ENCODE data around the gene ATP10A. TPM values are rescaled to one million over a fixed set of nuclear protein-coding genes. Genes with fewer than 3 reads are reported as not detected.

The ATP10A gene
- total RNA-seq, 1 donor from 2014 or later = 6.8 TPM

GRCh38 chr15:25728816-25729215 is 134.3 kb downstream of the ATP10A start:
- H3K36me3 Mint-ChIP-seq (ENCODE audit: low read depth) = peaks cover 2% of the 10 kb centered on the region
- no peak overlapping the region for H3K27ac Mint-ChIP-seq (ENCODE audit: unreplicated experiment)
- H3K9me3 Mint-ChIP-seq = no peaks in the 10 kb centered on the region
- TF ChIP-seq CTCF (conservative IDR thresholded peaks at IDR 0.05) = no peak
- H3K27me3 Mint-ChIP-seq (ENCODE audit: low read depth) = no peaks in the 10 kb centered on the region
- H3K4me1 Mint-ChIP-seq = peaks cover 4% of the 10 kb centered on the region
- H3K4me3 Mint-ChIP-seq = no peak overlapping the region
- no peak for DNase-seq (ENCODE audit: low read depth, low spot score)

GRCh38 chr15:25727867-25728600 is 135.1 kb downstream of the ATP10A start:
- Mint-ChIP-seq H3K27ac (ENCODE audit: unreplicated experiment) (peak overlapping the region; percentile 24), H3K27me3 (ENCODE audit: low read depth) (no peaks in the 10 kb centered on the region)
- DNase-seq (ENCODE audit: low read depth, low spot score) = no peak

GRCh38 chr15:25727116-25727515 is 136.0 kb downstream of the ATP10A start:
- no peak for TF ChIP-seq CTCF (conservative IDR thresholded peaks at IDR 0.05)
- DNase-seq (ENCODE audit: low read depth, low spot score) = no peak
- Mint-ChIP-seq H3K9me3 (no peaks in the 10 kb centered on the region), H3K4me3 (no peak overlapping the region), H3K27ac (ENCODE audit: unreplicated experiment) (no peak overlapping the region), H3K36me3 (ENCODE audit: low read depth) (peaks cover 4% of the 10 kb centered on the region), H3K4me1 (peaks cover 11% of the 10 kb centered on the region), H3K27me3 (ENCODE audit: low read depth) (no peaks in the 10 kb centered on the region)

More at GRCh38 chr15:25727867-25728600, 135.1 kb downstream of the ATP10A start:
- Mint-ChIP-seq H3K4me3 (no peak overlapping the region), H3K9me3 (no peaks in the 10 kb centered on the region), H3K4me1 (peaks cover 4% of the 10 kb centered on the region), H3K36me3 (ENCODE audit: low read depth) (peaks cover 2% of the 10 kb centered on the region)
- no peak for TF ChIP-seq CTCF (conservative IDR thresholded peaks at IDR 0.05)

GRCh38 chr15:25725758-25726157 is 137.4 kb downstream of the ATP10A start:
- peaks cover 4% of the 10 kb centered on the region for H3K36me3 Mint-ChIP-seq (ENCODE audit: low read depth)
- H3K4me3 Mint-ChIP-seq = no peak overlapping the region
- no peak for TF ChIP-seq CTCF (conservative IDR thresholded peaks at IDR 0.05)
- H3K4me1 Mint-ChIP-seq = peaks cover 12% of the 10 kb centered on the region
- H3K27me3 Mint-ChIP-seq (ENCODE audit: low read depth) = no peaks in the 10 kb centered on the region
- no peaks in the 10 kb centered on the region for H3K9me3 Mint-ChIP-seq
- DNase-seq (ENCODE audit: low read depth, low spot score) = no peak
- H3K27ac Mint-ChIP-seq (ENCODE audit: unreplicated experiment) = no peak overlapping the region

GRCh38 chr15:25724899-25725298 is 138.2 kb downstream of the ATP10A start:
- peaks cover 12% of the 10 kb centered on the region for H3K4me1 Mint-ChIP-seq
- H3K27ac Mint-ChIP-seq (ENCODE audit: unreplicated experiment) = no peak overlapping the region
- peaks cover 4% of the 10 kb centered on the region for H3K36me3 Mint-ChIP-seq (ENCODE audit: low read depth)
- H3K27me3 Mint-ChIP-seq (ENCODE audit: low read depth) = no peaks in the 10 kb centered on the region
- no peak for DNase-seq (ENCODE audit: low read depth, low spot score)
- no peak overlapping the region for H3K4me3 Mint-ChIP-seq
- TF ChIP-seq CTCF (conservative IDR thresholded peaks at IDR 0.05) = no peak
- no peaks in the 10 kb centered on the region for H3K9me3 Mint-ChIP-seq

Data from neural crest cell (in vitro differentiated cells).